GM19372 (cell line): ENCODE measurements around the gene SOX5.
"Not testable (repeated sequence)": the region's sequence is repeated elsewhere in the genome, so short reads cannot be mapped to it uniquely, and the experiment has no call there.

ENCODE experiments used
- ATAC-seq: cut with Tn5 transposase; IDR thresholded peaks from one replicate; pipeline ENCODE4 v1.9.1; 2021; ENCODE audit warnings: mild to moderate bottlenecking, low read depth, moderate library complexity; ENCODE audit not compliant: unreplicated experiment

SOX5 gene

DNA sequence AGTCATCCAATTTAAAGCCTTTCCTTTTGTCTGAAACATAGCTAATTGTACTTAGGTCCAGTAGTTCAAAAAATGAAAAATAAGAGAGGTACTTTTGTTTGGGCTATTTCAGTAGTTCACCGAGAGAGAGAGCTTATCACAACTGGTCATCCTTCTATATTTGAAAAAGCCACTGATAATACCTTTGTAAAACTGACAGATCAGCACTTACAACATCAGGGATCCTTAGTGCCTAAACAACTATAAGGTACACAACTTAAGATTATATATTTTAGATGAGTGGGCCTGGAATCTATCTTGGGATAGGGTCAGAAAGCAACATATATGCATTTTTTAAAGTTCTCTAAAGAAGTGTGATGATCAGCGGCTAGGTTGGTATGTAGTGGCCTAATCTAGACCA is 97.9 kb downstream of the SOX5 start:
- ATAC-seq, result no peak

DNA sequence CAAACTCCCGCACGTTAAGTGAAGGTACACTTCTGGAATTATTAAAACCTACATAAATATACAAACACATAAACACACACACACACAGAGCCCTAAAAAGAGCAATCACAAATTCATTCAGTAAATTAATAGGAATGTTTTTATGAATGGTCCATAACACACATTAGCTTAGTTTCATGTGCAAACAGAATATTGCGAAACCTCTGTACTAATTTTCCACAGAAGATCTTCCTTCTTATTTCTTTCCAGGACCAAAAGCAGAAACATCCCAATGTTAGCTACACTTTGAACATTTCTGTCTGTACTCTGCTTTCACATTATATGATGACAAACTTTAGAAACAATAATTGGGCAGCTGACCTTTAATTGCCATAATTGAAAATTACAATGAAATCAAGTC is 101.6 kb downstream of the SOX5 start:
- ATAC-seq, result no peak

GRCh38 chr12:23843958-23844357 is 105.5 kb downstream of the SOX5 start:
- no peak for ATAC-seq

- ATAC-seq, result no peak
Measured at GRCh38 chr12:23834076-23834475, 115.4 kb downstream of the SOX5 start.

GRCh38 chr12:23831739-23832138 is 117.7 kb downstream of the SOX5 start:
- no peak for ATAC-seq

- no peak for ATAC-seq
Measured at GRCh38 chr12:23830210-23830609, 119.3 kb downstream of the SOX5 start.

DNA sequence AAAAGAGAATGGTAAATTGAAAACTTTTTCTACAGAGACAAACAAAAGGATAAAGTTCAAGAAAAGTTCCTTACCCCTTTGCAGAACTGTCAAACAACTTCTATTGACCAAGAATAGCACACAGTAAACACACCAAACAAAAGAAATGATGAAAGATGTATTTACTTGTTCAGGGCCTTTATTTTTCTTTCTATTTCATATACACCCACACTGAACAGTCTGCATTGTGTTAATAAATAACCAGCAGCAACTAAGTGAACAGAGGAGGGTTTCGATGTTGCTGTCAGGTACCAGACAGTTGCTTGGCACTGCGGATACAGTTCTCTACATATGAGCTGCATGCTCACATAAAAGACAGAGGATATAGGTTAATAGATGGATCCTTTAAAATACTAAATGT is 122.1 kb downstream of the SOX5 start:
- no peak for ATAC-seq

- not testable (repeated sequence) for ATAC-seq
Measured at GRCh38 chr12:23825124-23825523, 124.3 kb downstream of the SOX5 start.

- ATAC-seq, result no peak
Measured at GRCh38 chr12:23824358-23824757, 125.1 kb downstream of the SOX5 start.

DNA sequence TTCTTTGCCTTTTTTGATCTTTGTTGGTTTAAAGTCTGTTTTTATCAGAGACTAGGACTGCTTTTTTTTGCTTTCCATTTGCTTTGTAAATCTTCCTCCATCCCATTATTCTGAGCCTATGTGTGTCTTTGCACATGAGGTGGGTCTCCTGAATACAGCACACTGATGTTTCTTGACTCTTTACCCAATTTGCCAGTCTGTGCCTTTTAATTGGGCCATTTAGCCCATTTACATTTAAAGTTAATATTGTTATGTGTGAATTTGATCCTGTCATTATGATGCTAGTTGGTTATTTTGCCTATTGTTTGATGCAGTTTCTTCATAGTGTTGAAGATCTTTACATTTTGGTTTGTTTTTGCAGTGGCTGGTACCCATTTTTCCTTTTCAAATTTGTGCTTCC is 126.6 kb downstream of the SOX5 start:
- ATAC-seq, result not testable (repeated sequence)

DNA sequence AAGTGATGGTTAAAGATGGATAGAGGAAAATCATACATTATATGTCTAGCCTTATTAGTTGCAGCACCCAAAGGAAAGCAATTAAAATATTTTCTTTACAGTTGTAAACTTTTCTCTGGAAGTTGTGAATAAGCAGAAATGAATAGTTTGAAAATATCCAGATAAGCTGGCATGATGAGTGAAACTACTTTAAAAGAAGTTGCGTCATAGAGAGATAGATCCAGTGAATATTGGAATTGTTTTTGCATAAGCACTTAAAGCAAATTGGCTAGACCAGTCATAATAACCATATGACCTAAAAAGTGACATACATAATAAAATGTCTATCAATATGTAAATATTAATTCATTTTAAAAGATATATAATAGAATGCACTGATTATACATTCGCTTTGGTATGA is 132.1 kb downstream of the SOX5 start:
- no peak for ATAC-seq

DNA sequence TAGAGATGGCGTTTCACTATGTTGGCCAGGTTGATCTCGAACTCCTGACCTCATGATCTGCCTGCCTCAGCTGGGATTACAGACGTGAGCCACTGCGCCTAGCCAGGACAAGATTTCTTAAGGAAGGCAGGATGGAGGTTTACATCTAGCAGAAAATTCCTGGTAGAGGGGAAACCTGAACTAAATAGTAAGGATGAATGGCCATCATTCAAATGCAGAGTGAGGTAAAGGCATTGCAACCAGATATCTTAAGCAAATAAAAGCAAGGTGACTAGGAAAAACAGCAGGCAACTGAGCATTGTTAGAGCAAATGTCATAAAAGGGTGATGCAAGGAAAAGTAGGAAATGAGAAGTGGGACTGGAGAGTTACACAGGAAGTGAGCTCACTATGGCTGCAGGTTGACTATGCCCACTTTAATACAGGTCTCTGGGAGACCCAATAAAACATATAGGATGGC is 133.0 kb downstream of the SOX5 start:
- no peak for ATAC-seq

GRCh38 chr12:23815810-23816209 is 133.7 kb downstream of the SOX5 start:
- no peak for ATAC-seq

DNA sequence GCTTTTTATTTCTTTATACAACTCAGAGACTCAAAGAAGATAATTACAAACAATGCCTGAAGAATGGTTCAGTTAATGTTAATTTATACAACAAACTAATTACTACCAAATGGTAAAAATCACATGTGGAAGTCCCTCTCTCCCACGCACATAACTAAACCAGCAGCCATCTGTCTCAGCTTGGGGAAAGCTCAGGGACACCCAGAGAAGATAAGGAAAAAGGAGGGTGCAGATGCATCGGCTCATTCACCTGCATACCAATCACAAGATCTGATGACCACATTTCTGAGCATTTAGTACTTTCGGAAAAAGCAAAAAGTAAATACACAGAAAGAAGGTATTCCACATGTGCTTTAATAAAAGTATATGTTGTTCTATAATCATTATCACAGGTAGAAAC is 136.3 kb downstream of the SOX5 start:
- ATAC-seq, result no peak

DNA sequence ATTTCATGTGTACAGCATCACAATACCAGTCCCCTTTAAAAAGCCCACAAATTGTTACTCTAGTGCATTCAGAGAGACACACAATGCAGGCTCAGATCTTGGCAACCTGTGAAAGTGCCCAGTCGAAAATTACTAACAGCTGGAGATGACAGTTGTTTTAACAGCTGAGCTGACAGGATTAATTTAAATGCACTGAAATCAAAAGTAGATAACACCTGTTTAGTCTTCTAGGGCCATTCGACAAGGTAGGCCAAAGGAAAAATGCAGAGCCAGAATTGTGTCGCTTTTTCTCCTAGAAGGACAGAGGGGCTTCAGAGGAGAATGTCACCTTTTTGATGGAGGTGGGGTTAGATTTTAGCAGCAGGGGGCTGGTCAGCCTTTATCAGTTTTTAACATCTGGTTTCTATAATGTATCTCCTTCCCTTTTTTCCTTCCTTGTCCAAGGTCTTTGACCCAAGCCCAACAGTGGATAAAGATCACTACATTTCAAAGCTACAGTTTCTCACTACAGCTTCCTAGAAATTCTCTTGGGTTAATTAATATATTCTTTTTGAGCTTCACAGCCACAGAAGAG is 139.1 kb downstream of the SOX5 start:
- ATAC-seq, result no peak

- ATAC-seq, result no peak
Measured at GRCh38 chr12:23803540-23803939, 145.9 kb downstream of the SOX5 start.

DNA sequence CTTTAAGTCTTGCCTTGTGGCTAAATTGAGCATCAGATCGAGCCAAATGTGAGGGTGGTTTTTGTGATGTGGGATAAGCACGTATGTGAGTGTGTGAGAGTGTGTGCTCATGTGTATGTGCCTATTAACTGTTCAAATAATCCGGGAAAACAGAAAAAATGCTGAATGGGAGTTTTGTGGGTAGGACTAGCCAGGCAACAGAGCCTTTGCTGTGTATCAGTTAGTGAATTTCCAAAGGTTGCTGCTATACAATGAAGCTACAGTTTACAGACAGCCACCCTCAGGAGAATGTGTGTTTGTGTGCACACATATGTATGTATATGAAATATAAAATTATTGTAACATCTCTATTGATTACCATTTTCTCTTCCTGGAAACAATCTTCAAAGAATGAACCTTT is 154.0 kb downstream of the SOX5 start:
- ATAC-seq, result no peak

GRCh38 chr12:23781118-23781517 is 168.4 kb downstream of the SOX5 start:
- no peak for ATAC-seq

DNA sequence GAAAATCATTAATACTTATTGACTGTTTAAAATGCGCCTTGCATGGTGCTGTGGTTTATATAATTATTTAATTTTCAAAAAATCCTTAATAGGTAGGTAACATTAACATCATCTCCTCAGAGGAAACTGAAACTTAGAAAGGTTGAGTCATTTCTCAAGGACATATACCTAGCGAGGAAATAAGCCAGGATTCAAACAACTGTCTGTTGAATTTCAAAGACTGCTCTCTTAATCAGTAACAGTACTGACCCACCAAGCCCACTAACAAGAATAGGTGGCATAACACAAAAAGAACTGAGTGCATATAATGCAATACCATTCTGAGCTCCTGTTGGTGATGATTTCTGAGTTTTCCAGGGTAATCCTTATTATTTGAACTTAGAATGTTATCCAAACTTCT is 174.3 kb downstream of the SOX5 start:
- no peak for ATAC-seq

GRCh38 chr12:23771240-23771949 is 178.1 kb downstream of the SOX5 start:
- no peak for ATAC-seq

DNA sequence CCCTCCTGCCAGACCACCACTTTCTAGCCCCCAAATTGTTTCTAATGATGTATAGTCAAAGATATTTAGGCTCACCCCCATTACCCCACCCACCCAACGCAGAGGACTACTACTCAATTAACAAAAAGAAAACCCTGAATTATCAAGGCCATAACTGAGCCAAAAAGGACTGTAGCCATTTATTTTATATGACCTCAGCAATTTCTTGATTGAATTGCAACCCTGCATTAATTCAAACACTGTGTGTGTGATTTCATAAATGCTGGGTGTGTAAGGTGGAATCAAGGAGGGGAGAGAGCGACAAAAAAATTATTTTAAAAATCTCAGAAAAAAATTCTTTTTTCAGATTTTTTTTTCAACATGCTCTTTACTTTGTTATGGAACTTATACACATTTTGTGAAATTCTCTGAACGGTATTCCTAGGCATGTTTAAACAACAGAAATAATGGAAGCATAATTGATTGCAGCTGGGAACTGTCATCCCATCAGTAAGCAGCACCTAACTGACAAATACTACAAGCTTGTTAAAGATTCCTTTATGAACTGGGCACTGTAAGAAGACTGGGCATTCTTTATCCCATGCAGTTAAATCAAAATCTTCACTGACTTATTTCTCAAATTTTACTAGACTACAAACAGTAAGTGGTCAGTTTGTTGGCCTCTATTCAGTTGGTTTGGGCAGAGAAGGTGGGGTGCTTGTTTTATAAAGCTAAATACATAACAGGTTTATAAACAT is 179.1 kb downstream of the SOX5 start:
- ATAC-seq, result no peak

DNA sequence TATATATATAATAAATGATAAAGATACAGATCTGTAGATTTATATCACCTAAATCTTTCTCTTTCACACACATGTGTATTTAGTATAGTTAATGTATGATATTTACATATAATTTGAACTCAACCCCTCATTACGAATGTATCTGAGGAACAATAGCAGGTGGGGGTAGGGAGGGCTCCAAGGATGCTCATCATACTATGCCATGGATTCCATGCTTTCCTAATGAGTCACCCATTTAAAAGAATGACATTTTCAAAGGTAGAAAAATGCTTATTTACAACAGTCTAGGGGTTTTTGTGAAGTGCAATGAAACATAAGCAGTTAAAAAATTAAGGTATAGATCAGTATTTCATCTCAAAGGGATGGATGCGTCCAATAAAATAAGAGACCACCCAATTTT is 181.6 kb downstream of the SOX5 start:
- no peak for ATAC-seq
